Bronchial smooth muscle cell (primary cell): ENCODE measurements around the gene LEF1. TPM values are rescaled to one million over a fixed set of nuclear protein-coding genes. Genes with fewer than 3 reads are reported as not detected.

Source experiments
- total RNA-seq: library from RNA; depleted of rRNA; stranded (reverse); fragments of >200 nt; gene quantifications from 2 replicates; pipeline ENCODE4 v1.2.1, GENCODE V29; 2014

Gene LEF1
- total RNA-seq: not detected in 2 replicates

GRCh38 chr4:108168671-108169523, at the start of gene LEF1:
Gene LEF1 (minus strand): TSS chr4:108168932. CDS start chr4:108167767, 1,165 bp downstream.

Other genes with a start within 250 kb of the LEF1 start
- 12.9 and 15.2 TPM in 2 replicates for gene CYP2U1, start 237.4 kb downstream of the LEF1 start, total RNA-seq
- gene HADH, start 179.0 kb downstream of the LEF1 start, total RNA-seq: 7.7 and 10.4 TPM in 2 replicates